GM12878 (cell line): Measurements from ENCODE around the gene ATP5MK.

Experiments
- BCLAF1 ChIP-seq: fragments of 450-650 bp; IDR thresholded peaks from 2 replicates; pipeline ENCODE4 v1.6.1; 2017; ENCODE audit warnings: antibody characterized with exemption, mild to moderate bottlenecking, moderate library complexity
- CREB1 ChIP-seq: IDR thresholded peaks from 2 replicates; pipeline ENCODE4 v1.6.1; 2012; ENCODE audit warnings: low read depth, mild to moderate bottlenecking, inconsistent platforms
- POLR2AphosphoS5 ChIP-seq: IDR thresholded peaks from 2 replicates; pipeline ENCODE4 v1.6.1; 2011; ENCODE audit warnings: mild to moderate bottlenecking, low read length, inconsistent platforms

- TF ChIP-seq CREB1 (no peak), BCLAF1 (no peak), POLR2AphosphoS5 (no peak)
Observed at GRCh38 chr10:103428989-103429643, 32.8 kb upstream of the ATP5MK start.
